Measurements from ENCODE around the gene MAGEB17.

DNA sequence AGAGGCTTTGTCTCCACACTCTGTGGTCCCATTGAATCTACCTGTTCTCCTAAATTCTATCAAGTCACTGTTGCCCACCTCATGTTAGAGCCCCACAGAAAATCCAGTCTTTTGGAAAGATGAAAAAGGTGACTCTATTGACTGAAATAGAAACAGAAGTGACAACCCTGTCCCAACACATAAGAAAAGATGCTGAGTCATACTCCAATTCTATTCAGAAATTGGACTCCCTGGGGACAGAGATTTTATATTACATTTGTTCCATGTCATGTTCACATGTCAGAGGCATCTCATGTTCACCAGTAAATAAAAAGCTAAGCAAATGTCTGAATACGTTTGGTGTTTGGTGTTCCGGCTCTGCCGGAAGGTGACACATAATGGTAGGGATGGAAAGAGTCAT is 46.9 kb upstream of the MAGEB17 start:
- TF ChIP-seq, protein P1, sequence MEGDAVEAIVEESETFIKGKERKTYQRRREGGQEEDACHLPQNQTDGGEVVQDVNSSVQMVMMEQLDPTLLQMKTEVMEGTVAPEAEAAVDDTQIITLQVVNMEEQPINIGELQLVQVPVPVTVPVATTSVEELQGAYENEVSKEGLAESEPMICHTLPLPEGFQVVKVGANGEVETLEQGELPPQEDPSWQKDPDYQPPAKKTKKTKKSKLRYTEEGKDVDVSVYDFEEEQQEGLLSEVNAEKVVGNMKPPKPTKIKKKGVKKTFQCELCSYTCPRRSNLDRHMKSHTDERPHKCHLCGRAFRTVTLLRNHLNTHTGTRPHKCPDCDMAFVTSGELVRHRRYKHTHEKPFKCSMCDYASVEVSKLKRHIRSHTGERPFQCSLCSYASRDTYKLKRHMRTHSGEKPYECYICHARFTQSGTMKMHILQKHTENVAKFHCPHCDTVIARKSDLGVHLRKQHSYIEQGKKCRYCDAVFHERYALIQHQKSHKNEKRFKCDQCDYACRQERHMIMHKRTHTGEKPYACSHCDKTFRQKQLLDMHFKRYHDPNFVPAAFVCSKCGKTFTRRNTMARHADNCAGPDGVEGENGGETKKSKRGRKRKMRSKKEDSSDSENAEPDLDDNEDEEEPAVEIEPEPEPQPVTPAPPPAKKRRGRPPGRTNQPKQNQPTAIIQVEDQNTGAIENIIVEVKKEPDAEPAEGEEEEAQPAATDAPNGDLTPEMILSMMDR (IDR thresholded peaks at IDR 0.05; ENCODE audit: control extremely low read depth in 1 of 3, insufficient read depth in 1 of 3, low read depth in 1 of 3, low read length in 3 of 3): no peak
- TF ChIP-seq, protein P2, sequence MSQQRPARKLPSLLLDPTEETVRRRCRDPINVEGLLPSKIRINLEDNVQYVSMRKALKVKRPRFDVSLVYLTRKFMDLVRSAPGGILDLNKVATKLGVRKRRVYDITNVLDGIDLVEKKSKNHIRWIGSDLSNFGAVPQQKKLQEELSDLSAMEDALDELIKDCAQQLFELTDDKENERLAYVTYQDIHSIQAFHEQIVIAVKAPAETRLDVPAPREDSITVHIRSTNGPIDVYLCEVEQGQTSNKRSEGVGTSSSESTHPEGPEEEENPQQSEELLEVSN (IDR thresholded peaks at IDR 0.05): no peak
- TF ChIP-seq POLR2AphosphoS5 (IDR thresholded peaks at IDR 0.05; ENCODE audit: low read depth, low read length) (no peak), MAFK (IDR thresholded peaks at IDR 0.05; ENCODE audit: low read depth, low read length) (no peak), RFX5 (IDR thresholded peaks at IDR 0.05; ENCODE audit: borderline replicate concordance, low read depth, low read length) (no peak), SIRT6 (IDR thresholded peaks at IDR 0.05; ENCODE audit: low read length) (no peak), HDAC2 (IDR thresholded peaks at IDR 0.05; ENCODE audit: borderline replicate concordance in 1 of 2, low read depth in 2 of 2, low read length in 2 of 2) (no peak)
